ENCODE data around the gene CDHR5. TPM values are rescaled to one million over a fixed set of nuclear protein-coding genes. Genes with fewer than 3 reads are reported as not detected.

Gene CDHR5
- total RNA-seq, 3 donors from 2014 or later (not counting 1 experiment from before 2014, with no cell fraction given) = not detected

DNA sequence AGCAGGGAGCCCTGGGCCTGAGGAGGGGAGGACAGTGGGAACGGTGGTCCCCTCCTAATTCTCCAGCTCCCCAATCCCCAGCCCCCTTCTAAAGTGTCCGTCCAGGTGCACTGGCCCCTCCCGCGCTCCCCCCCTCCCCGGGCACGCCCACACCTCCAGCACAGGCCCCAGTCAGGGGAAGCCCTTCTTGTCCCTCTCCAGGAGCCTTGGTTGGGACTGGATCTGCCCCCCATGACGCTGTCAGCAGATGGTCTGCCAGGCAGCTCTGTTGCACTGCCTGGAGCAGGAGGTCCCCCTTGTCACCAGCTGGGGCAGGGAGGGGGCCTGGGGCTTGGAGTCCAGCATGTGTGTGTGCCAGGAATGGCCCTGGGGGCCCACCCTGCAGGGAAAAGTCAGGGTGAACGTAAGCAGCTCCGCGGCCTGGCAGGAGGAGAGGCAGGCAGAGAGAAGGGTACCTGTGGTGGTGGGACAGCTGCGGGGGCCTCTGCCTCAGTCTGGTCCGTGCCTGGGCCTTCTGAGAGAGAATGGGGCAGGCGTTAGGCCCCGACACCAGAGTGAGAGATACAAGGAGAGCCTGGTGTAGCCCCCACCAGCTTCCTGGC, 10.6 kb downstream of the CDHR5 start:
- no peaks in the 10 kb centered on the region for H3K9me3 Mint-ChIP-seq
- peak in 1 of 2 donors; percentile 40 for DNase-seq
- H3K9me3 ChIP-seq (ENCODE audit: control insufficient read depth, insufficient read depth, low read length) = no peaks in the 10 kb centered on the region
- no peak overlapping the region for H3K4me3 ChIP-seq (ENCODE audit: low read length)
- WGBS (ENCODE audit: insufficient coverage) = 86% methylated on average over 14 of the region's 14 CpGs
- ATAC-seq = no peak
- H3K4me1 ChIP-seq (ENCODE audit: control insufficient read depth, insufficient read depth, low read length) = peaks cover 39% of the 10 kb centered on the region
- no peaks in the 10 kb centered on the region for H3K36me3 Mint-ChIP-seq
- TF ChIP-seq, protein P1, sequence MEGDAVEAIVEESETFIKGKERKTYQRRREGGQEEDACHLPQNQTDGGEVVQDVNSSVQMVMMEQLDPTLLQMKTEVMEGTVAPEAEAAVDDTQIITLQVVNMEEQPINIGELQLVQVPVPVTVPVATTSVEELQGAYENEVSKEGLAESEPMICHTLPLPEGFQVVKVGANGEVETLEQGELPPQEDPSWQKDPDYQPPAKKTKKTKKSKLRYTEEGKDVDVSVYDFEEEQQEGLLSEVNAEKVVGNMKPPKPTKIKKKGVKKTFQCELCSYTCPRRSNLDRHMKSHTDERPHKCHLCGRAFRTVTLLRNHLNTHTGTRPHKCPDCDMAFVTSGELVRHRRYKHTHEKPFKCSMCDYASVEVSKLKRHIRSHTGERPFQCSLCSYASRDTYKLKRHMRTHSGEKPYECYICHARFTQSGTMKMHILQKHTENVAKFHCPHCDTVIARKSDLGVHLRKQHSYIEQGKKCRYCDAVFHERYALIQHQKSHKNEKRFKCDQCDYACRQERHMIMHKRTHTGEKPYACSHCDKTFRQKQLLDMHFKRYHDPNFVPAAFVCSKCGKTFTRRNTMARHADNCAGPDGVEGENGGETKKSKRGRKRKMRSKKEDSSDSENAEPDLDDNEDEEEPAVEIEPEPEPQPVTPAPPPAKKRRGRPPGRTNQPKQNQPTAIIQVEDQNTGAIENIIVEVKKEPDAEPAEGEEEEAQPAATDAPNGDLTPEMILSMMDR (IDR thresholded peaks at IDR 0.05) = no peak
- H3K27me3 ChIP-seq (ENCODE audit: control insufficient read depth, insufficient read depth, low read length) = no peaks in the 10 kb centered on the region
- H3K4me1 Mint-ChIP-seq = peaks cover 6 to 22% of the 10 kb centered on the region in 2 donors
- intact Hi-C loops (cut with micrococcal nuclease) = loop anchor here (10.0 kb wide), 1 partner anchor 111 kb away; no protein-coding TSS in a partner anchor
- no peaks in the 10 kb centered on the region for H3K27me3 Mint-ChIP-seq (ENCODE audit: low read depth in 2 of 2)
- H3K27ac ChIP-seq (ENCODE audit: low read length) = peak overlapping the region; percentile 14
- H3K27ac Mint-ChIP-seq = peak overlapping the region; percentile 89
- H3K4me3 Mint-ChIP-seq = peak overlapping the region; percentile 75
- H3K36me3 ChIP-seq (ENCODE audit: control insufficient read depth, insufficient read depth, low read length) = peaks cover 50% of the 10 kb centered on the region

DNA sequence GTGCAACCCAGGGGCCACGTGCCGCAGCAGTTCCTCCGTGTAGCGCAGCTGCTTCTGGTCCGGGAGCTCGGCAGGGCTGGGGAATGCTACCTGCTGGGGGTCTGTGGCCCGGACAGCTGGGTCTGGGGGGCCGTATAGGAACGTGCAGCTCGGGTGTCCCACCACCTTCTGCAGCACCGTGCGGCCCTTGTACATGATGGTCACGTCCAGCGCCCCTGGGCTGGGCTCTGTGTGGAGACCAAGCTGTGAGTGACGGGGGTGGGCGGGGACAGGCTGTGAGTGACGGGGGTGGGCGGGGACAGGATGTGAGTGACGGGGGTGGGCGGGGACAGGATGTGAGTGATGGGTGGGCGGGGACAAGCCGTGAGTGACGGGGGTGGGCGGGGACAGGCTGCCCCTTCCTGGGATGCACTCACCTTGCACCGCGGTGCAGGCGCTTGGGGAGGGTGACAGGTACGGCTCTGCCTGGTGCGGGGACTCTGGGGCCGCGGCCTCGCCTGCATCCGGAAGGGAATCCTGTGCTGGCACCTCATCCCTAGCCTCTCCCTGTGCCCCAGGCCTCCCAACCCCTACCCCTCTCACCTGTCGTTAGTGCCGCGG, 11.3 kb downstream of the CDHR5 start:
- H3K27ac ChIP-seq (ENCODE audit: low read length) = no peak overlapping the region
- ATAC-seq (peak; percentile 23 to 47 (median 28)), DNase-seq (peak; percentile 55 to 90)
- 85% methylated on average over 30 of the region's 36 CpGs for WGBS (ENCODE audit: insufficient coverage)
- H3K9me3 Mint-ChIP-seq = no peaks in the 10 kb centered on the region
- no peaks in the 10 kb centered on the region for H3K9me3 ChIP-seq (ENCODE audit: control insufficient read depth, insufficient read depth, low read length)
- no peaks in the 10 kb centered on the region for H3K27me3 Mint-ChIP-seq (ENCODE audit: low read depth in 2 of 2)
- no peaks in the 10 kb centered on the region for H3K27me3 ChIP-seq (ENCODE audit: control insufficient read depth, insufficient read depth, low read length)
- H3K36me3 ChIP-seq (ENCODE audit: control insufficient read depth, insufficient read depth, low read length) = peaks cover 57% of the 10 kb centered on the region
- TF ChIP-seq, protein P1 (IDR thresholded peaks at IDR 0.05) = no peak
- peaks cover 39% of the 10 kb centered on the region for H3K4me1 ChIP-seq (ENCODE audit: control insufficient read depth, insufficient read depth, low read length)
- no peak overlapping the region for H3K4me3 ChIP-seq (ENCODE audit: low read length)
- no peaks in the 10 kb centered on the region for H3K36me3 Mint-ChIP-seq
- peaks cover 6 to 22% of the 10 kb centered on the region in 2 donors for H3K4me1 Mint-ChIP-seq
- peak overlapping the region; percentile 89 for H3K27ac Mint-ChIP-seq
- intact Hi-C loops (cut with micrococcal nuclease) = loop anchor here (10.0 kb wide), 1 partner anchor 111 kb away; no protein-coding TSS in a partner anchor
- H3K4me3 Mint-ChIP-seq = no peak overlapping the region

DNA sequence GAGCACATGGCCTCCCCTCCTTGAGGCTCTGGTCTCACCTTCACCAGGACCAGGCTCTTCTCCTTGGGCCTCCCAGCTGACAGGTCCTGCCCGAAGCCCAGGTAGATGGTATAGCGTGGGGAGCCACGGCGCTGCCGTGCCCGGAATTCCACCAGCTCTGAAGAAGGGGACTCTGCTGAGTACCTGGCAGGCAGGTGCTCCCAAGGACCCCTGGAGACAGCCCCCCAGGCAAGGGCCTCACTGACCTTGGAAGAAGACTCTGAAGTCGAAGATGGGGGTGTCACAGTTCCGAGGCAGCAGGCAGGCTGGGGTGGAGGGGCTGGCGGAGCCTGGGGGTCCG, 11.8 kb downstream of the CDHR5 start:
- H3K4me3 ChIP-seq (ENCODE audit: low read length) = no peak overlapping the region
- intact Hi-C loops (cut with micrococcal nuclease) = loop anchor here (10.0 kb wide), 1 partner anchor 112 kb away; no protein-coding TSS in a partner anchor
- WGBS (ENCODE audit: insufficient coverage) = 98% methylated on average over 10 of the region's 10 CpGs
- H3K27me3 ChIP-seq (ENCODE audit: control insufficient read depth, insufficient read depth, low read length) = no peaks in the 10 kb centered on the region
- no peak overlapping the region for H3K27ac ChIP-seq (ENCODE audit: low read length)
- peaks cover 62% of the 10 kb centered on the region for H3K36me3 ChIP-seq (ENCODE audit: control insufficient read depth, insufficient read depth, low read length)
- no peaks in the 10 kb centered on the region for H3K36me3 Mint-ChIP-seq
- DNase-seq = no peak
- H3K27ac Mint-ChIP-seq = peak overlapping the region; percentile 83 to 89
- peaks cover 6 to 22% of the 10 kb centered on the region in 2 donors for H3K4me1 Mint-ChIP-seq
- H3K9me3 ChIP-seq (ENCODE audit: control insufficient read depth, insufficient read depth, low read length) = no peaks in the 10 kb centered on the region
- H3K27me3 Mint-ChIP-seq (ENCODE audit: low read depth in 2 of 2) = no peaks in the 10 kb centered on the region
- H3K4me1 ChIP-seq (ENCODE audit: control insufficient read depth, insufficient read depth, low read length) = peaks cover 39% of the 10 kb centered on the region
- H3K4me3 Mint-ChIP-seq = no peak overlapping the region
- ATAC-seq = no peak
- TF ChIP-seq, protein P1 (IDR thresholded peaks at IDR 0.05) = no peak
- no peaks in the 10 kb centered on the region for H3K9me3 Mint-ChIP-seq

Measured in natural killer cell (primary cell).